ENCODE results near the gene PPCDC. TPM values are rescaled to one million over a fixed set of nuclear protein-coding genes. Genes with fewer than 3 reads are reported as not detected.

The PPCDC gene
- total RNA-seq, 1 donor from 2014 or later: 7.5 TPM

DNA sequence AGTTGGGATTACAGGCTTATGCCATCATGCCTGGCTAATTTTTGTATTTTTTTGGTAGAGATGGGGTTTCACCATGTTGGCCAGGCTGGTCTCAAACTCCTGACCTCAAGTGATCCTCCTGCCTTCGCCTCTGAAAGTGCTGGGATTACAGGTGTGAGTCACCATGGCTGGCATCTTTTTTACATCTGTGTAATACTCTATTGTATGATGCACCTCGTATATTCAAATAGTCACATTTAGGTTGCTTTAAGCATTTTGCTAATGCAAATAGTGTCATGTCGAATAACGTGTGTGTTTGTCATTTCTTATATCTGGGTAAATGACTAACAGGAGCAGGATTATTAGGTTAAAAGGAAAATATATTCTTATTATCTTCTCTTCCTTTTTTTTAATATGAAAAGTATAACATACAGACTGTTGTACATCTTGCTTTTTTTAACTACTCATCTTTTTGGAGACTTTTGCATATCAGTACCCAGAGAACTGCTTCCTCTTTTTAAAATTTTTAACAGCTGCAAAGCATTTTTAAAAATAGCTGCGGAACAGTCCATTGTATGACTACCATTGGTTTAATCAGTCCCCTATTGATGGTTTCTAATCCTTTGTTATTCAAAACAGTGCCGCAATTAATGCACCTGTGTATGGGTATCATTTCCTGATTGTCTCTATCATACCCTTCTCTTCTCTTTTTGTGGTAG, 14.6 kb upstream of the PPCDC start:
- DNase-seq (ENCODE audit: low read depth): no peak

DNA sequence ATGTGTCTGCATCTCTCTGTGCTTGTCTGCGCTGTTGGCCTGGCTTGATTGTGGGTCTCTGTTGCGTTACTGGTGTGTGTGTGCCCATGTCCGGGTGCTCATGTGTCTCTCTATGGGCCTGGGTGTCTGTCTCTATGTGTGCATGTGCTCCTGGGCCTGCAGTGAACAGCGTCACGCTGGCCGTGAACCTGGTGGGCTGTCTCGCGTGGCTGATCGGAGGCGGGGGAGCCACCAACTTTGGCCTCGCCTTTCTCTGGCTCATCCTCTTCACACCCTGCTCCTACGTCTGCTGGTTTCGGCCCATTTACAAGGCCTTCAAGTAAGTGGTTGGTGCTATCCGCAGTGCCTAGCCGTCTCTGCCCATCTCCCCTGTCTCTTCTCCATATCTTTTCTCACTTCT, 7.0 kb upstream of the PPCDC start:
- DNase-seq (ENCODE audit: low read depth): no peak

DNA sequence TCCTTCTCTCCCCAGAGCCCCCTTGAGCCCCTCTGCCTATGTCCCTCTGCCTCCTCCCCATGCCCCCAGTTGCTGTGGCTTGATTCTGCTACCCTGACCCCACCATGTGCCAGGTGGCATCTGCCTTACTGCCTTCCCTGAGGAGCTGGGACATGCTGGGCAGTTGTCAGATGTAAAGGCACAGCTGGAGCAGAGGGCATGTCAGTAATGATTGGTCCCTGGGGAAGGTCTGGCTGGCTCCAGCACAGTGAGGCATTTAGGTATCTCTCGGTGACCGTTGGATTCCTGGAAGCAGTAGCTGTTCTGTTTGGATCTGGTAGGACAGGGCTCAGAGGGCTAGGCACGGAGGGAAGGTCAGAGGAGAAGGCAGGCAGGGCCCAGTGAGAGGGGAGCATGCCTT, 3.5 kb upstream of the PPCDC start:
- peak; percentile 25 for DNase-seq (ENCODE audit: low read depth)

DNA sequence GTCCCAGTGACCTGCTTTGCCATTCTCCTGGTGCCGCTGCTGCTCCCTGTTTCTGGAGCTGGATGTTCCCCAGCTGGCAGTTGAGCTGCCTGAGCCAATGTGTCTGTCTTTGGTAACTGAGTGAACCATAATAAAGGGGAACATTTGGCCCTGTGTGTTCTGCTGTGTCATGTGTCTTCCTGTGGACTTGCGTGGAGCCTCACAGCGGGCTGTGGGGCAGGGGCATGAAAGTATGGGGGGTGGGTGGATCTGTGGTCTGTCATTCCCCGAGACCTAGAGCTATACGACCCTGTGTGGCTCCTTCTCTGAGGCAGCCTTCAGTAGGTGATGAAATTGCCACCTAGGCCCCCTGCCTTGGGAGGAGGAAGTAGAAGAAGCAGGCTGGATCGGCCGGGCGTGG, 2.0 kb upstream of the PPCDC start:
- DNase-seq (ENCODE audit: low read depth): no peak

DNA sequence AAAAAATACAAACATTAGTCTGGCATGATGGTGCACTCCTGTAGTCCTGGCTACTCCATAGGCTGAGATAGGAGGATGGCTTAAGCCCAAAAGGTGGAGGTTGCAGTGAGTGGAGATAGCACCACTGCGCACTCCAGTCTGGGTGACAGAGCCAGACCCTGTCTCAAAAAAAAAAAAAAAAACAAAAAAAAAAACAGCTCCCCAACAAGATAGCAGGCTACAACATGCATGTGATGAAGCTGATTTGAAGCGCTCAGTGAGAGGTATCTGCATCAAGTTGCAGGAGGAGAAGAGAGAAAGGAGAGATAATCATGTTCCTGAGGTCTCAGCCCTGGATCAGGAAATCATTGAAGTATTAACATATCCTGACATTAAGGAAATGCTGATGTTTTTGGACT, 608 bp upstream of the PPCDC start:
- DNase-seq (ENCODE audit: low read depth): no peak

DNA sequence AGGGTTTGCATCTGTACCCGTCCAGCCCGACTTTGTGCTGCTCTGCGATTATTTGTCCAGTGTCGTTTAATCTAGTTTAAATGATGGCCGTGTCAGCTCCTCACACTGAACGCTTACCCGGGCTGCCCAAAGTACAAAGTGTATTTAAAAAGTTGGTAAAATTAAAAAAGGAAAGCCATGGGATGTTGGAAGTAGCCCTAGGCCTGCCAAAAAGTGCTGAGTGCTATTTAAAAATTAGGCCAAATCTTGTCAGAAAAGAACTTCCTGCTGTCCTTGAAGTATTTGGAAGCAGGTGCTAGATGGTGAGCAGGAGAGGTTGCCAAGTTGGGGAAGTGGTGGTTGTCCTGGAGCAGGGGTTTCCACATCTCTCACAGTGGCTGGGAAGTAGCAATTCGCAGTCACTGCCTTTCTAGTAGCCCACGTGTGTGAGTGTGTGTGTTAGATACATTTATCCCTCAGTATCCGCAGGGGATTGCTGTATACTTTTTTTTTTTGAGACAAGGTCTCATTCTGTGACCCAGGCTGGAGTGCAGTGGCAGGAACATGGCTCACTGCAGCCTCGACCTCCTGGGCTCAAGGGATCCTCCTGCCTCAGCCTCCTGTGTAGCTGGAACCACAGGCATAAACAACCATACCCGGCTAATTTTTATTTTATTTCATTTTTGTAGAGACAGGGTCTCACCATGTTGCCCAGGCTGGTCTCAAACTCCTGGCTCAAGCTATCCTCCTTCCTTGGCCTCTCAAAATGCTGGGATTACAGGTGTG, 664 bp downstream of the PPCDC start:
- peak; percentile 55 for DNase-seq (ENCODE audit: low read depth)

DNA sequence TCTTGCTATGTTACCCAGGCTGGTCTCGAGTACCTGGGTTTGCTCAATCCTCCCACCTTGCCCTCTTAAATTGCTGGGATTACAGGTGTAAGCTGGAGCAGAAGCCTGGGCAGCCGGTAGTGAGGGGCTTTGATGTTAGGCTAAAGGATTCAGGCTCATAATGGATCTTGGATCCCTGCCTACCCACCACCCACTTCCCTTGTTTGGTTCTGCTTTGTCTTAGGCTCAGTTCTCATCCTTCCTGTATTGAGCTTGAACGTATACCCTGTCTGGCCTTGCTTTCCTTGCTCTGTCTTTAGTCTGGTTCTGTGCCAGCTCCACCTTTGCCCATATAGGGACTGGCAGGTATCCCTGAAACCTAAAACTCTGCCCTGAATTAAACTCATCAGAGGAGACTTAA, 1.7 kb downstream of the PPCDC start:
- DNase-seq (ENCODE audit: low read depth): no peak

DNA sequence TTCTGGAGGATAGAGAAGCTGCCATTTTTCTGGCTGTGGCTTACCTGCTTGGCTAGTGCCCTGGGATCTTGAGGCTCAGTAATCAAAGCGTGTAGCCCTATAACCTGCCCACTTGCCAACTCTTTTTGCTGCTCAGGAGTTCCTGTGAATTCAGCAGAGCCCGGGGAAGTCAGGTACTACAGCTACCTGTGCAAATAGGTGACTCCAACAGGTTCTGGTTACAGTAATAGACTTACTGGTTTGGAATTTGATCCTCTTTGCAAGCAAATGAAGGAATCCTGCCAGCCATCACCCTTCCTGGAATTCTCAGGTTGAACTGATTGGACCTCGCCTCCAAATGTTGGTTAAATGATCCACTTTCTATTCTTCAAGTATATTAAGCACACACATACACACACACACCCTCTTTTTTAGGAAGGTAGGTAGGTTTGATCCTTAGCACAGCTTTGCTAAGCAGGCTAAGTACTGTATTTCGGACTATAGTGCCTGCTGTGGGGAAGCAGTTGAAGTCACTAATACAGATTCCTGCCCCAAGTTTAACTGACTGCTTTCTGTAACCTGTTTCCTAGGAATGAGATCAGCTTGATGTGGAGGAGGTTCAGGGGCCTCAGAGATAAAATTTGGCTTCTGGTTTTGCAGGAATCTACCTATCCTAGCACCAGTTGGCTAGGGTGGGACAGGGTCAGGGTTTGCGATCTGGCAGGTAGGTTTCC, 2.3 kb downstream of the PPCDC start:
- DNase-seq (ENCODE audit: low read depth): no peak

DNA sequence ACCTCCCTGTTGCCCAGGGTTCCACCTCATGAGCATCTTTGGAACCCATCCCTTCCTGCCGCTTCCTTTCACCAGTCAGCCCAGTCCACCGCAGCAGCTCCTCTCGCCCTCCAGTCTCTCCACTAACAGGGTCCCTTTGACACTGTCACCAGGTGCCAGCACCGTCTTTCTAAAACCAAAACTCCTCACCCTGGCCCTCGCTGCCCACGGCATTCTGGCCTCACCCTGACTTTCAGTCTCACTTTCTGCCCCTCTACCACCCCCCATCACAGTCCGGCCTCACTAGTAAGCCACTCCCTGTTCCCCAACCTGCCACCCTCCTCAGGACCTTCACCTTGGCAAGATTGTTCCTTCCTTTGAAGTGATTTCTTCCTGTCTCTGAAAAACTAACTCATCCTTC, 4.2 kb downstream of the PPCDC start:
- no peak for DNase-seq (ENCODE audit: low read depth)

DNA sequence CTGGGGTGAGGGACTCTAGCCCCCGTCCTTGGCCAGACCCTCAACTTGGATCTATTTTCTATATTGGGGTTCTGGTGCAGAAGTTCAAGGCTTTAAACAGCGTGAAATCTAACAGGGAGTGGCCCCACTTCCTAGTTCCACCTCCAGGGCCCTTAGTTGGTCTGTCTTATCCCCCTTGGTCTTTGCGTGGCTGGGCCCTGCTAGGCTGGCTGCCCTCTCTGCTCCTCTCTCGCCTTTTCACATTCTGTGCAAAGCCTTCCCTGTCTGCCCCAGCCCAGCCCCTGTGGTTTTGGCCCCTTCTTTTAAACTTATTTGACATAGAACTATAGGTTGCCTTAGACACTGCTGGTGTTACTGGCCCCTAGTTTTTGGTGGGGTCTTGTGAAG, 5.6 kb downstream of the PPCDC start:
- no peak for DNase-seq (ENCODE audit: low read depth)

DNA sequence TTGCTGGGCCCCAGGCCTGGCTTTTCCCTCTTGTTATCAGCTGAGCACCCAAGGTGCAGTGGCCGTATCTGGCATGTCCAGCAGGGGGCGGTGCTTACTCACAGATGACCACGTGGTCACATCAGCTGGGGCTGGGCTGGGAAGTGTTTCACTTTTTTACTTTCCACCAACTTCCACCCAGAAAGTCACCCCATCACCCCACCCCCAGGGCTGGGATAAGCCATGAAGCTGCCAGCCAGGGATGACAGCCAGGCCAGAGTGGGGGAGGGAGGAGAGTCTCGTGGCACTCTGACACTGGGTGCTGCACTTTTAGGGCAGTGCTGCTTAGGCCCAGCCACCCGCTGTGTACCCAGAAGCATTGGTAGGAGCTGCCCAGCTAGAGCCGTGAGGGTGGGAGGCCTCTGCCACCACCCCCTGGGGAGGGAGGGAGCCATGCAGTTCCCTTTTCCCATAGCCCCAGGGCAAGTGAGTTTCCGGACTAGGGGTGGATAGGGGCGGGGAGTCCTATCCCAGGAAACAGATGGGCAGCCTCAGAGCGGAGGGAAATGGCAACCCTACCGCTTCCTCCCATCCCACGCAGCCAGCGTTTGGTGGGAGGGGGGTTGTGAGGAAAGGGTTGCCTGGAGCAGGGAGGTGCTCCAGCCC, 6.1 kb downstream of the PPCDC start:
- peak; percentile 81 for DNase-seq (ENCODE audit: low read depth)

DNA sequence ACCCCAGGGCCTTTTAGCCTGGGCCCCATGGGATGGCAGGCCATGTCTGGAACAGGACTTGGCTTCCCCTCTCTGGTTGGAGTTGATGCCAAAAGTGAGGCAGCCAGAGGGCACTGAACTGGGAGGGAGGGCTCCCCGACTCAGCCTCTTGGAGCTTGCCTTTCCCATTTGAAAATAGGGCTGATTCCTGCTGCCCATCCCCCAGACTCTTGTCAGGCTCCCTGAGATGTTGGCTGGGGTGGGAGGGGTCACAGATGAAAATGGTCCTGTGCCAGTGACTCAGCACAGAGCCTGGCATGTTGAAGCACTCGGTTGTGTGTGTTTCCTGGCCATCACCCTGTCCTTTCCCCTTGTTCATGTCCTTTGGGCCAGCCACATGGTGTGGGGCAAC, 6.6 kb downstream of the PPCDC start:
- peak; percentile 27 for DNase-seq (ENCODE audit: low read depth)

DNA sequence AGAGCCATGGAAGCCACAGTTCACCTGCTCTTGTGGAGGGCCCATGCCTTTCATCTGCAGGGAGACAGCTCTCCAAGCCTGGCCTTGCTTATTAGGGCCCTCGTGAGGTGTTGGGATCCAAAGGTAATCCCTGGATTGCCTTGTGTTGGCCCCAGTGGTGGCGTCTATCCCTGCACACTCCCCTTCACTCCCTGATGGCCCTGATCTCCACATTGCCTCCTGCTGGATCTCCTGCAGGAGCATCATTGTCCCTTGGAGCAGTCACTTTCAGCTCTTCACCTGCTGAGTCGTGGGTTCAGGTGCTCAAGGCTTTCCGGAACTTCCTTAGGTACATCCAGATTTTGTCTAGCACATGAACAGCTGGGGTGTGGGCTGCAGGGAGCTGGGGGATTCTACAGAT, 7.0 kb downstream of the PPCDC start:
- DNase-seq (ENCODE audit: low read depth): no peak

DNA sequence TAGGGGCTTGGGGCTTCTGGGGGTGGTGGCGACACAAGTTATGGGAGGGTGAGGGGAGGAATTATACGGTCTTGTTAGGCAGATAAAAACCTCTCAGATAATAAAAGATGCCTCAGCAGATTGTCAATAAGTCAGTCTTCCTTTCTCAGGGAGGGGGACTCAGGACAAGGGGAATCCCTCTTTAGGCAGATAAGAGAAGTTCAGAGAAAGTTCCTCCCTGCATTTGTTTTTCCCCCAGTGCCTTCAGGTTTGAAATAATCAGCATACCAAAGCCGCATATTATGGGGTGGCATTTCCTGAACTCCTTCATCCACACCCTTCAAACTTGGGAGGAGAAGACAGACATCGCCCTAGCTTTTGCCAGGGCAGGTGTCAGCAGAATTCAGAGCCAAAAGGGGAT, 8.5 kb downstream of the PPCDC start:
- DNase-seq (ENCODE audit: low read depth): no peak

DNA sequence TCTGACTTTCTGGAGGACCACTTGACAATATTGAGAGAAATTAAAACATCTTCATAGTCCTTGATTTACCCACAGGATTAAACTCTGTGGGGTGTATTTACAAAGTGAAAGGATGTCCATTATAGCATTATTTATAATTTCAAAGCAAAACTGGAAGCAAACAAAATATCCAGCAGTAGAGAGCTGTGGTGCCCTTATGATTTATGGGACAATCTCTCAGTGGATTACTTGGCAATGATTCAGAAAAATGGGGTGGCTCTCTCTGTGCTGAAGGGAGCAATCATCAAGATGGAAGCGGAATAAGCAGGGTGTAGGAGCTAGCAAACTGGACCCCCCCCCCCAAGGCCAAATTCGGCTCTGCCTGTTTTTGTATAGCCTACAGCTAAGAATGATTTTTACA, 9.0 kb downstream of the PPCDC start:
- DNase-seq (ENCODE audit: low read depth): no peak

DNA sequence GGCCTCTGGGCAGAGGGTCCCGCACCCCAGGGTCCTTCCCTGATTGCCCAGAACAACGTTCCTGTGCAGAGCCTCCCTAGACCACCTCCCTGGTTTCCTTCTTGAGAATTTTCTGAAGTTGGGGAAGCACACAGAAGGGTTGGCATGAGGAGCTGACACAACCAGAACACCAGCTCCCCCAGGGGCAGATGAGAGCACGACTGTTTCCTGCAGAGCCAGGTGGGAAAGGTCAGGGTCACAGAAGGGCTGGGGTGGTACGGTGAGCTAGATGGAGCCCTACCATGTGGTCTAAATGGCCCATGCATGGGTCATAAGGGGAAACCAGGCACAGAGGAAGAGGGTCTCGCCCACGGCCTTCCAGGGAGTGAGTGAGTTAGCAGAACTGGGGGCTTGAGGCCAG, 10.4 kb downstream of the PPCDC start:
- no peak for DNase-seq (ENCODE audit: low read depth)

DNA sequence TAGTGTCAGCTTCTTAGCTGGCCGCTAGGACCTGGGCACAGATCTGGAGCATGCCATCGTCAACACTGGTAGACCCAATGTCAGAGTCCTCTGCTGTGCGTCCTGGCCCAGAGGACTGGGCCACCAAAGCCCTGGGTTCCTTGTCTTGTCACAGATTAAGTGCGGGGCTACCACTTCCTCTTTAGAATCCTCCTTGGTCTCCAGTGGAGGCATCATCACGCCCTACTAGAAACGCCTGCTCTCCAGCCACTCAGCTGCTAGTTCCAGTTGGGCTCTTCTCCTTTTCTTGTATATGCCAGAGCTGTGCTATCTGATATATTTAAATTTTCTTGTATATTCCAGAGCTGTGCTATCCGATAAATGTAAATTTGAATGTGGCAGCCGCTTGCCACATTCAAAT, 11.2 kb downstream of the PPCDC start:
- DNase-seq (ENCODE audit: low read depth): no peak

DNA sequence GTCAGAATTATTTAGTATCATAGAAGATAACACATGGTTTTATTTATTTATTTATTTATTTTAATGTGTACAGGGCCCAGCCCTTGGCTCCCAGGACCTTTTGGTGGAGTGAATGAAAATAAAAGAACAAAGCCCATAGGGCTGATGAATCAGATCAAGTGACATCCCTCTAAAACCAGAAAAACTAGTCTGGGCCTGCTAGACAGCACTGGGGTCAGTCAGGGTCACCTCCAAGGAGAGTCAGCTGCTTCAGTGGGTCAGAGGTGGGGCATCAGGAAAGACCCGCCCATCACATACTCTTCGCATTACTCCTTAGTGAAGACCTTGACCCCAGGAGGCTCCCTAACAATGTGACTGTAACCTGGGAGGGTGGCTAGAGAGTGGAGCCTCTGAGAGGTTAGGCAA, 12.8 kb downstream of the PPCDC start:
- DNase-seq (ENCODE audit: low read depth): peak; percentile 74

DNA sequence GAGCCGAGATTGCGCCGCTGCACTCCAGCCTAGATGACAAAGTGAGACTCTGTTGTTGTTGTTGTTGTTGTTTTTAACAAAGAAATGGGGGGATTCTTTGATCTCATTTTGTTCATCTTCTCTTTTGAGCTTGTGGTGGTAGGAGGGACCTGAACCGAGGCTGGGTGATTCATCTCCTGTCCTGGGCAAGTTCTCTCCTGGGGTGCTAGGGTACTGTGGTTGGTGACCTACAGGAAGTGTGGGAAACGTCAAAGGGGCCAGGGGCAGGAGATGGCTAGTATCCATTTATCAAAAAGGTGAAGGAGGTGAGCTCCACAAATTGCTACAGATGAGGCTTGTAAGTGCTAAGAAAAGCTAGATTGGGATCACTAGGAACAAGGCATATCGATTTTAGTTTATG, 14.3 kb downstream of the PPCDC start:
- no peak for DNase-seq (ENCODE audit: low read depth)

DNA sequence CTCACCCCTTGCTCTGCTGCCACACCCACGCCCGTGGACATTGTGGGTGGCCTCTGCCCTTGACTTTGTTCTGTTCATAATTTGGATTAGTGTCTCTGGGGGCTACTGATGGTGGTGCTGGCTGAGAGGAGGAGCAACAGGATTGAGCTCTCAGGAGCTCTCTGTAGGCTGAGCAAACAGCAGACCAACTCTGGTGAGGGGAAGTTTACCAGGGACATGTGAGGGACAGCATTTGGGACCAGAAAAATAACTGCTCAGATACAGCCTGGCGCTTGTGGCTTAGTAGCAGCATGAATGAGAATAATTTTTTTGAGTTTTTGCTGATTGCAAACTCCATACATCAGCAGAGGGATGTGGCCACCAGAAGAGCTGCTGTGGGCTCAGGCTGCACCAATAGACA, 14.8 kb downstream of the PPCDC start:
- DNase-seq (ENCODE audit: low read depth): no peak

DNA sequence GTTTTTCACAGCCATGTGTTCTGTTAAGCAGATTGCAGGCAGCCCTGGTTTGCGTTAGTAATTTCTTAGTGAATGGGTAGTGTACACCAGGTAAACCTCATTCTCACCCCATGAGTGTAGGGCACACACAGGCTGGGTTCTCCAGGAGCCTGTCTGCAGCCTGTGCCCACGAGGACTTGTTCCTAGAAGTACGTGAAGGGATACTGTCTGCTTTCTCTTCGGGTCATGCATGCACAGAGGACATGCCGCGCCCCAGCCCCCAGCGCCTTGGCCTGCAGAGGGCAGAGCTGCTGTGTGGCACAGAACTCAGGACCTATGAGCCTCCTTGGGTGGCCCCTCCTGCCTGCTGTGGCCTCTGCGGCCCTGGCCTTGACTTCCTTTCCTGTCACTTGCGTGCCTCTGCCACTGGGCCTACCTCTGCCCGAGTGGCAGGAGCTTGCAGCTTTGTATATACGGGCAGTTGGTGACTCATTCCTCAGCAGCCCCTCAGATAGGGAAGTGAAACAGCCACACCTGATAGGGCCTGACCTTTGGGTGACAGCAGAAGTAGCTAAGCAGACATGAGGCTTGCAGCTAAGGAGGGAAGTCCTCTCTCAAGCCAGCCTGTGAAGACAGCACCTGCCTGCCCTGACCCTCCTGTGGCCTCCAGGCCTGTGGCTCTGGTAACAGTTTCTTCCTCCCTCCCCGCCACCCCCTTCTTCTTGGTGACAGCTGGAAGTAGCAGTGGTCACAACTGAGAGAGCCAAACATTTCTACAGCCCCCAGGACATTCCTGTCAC, 19.5 kb downstream of the PPCDC start:
- DNase-seq (ENCODE audit: low read depth): no peak
